ENCODE measurements around the gene VSNL1.

VSNL1 gene

GRCh38 chr2:17648581-17648980 is 108.1 kb downstream of the VSNL1 start:
- DNase-seq (ENCODE audit: extremely low spot score), result no peak
- no peak for TF ChIP-seq PKNOX1 (IDR thresholded peaks at IDR 0.05)
- TF ChIP-seq ELF4 (IDR thresholded peaks at IDR 0.05), result no peak
- TF ChIP-seq BHLHE40 (IDR thresholded peaks at IDR 0.05; ENCODE audit: borderline replicate concordance), result no peak
- TF ChIP-seq SUZ12 (IDR thresholded peaks at IDR 0.05), result no peak
- no peak for TF ChIP-seq ZNF384 (IDR thresholded peaks at IDR 0.05)
- no peak for TF ChIP-seq L3MBTL2 (conservative IDR thresholded peaks at IDR 0.05)
- TF ChIP-seq SP1 (IDR thresholded peaks at IDR 0.05), result no peak
- TF ChIP-seq FOXK2 (IDR thresholded peaks at IDR 0.05), result no peak
- no peak for TF ChIP-seq CTBP1 (IDR thresholded peaks at IDR 0.05; ENCODE audit: borderline replicate concordance)
- no peak for TF ChIP-seq NFRKB (IDR thresholded peaks at IDR 0.05)
- no peak for TF ChIP-seq ARNT (IDR thresholded peaks at IDR 0.05)
- no peak for TF ChIP-seq FOXA1 (IDR thresholded peaks at IDR 0.05)
- CTCF ChIA-PET, result no interaction called here
- POLR2A ChIA-PET, result no interaction called here

- DNase-seq (ENCODE audit: extremely low spot score), result no peak
- POLR2A ChIA-PET, result no interaction called here
- CTCF ChIA-PET, result no interaction called here
- no peak for TF ChIP-seq NFRKB (IDR thresholded peaks at IDR 0.05)
- no peak for TF ChIP-seq PKNOX1 (IDR thresholded peaks at IDR 0.05)
- TF ChIP-seq SP1 (IDR thresholded peaks at IDR 0.05), result no peak
- no peak for TF ChIP-seq FOXM1 (IDR thresholded peaks at IDR 0.05; ENCODE audit: borderline replicate concordance)
- no peak for TF ChIP-seq ZNF384 (IDR thresholded peaks at IDR 0.05)
- no peak for TF ChIP-seq ARNT (IDR thresholded peaks at IDR 0.05)
- no peak for TF ChIP-seq ELF4 (IDR thresholded peaks at IDR 0.05)
- no peak for TF ChIP-seq LEF1 (IDR thresholded peaks at IDR 0.05; ENCODE audit: borderline replicate concordance)
- TF ChIP-seq TARDBP (IDR thresholded peaks at IDR 0.05), result no peak
- no peak for TF ChIP-seq HDGF (IDR thresholded peaks at IDR 0.05; ENCODE audit: borderline replicate concordance)
- TF ChIP-seq FOXA1 (IDR thresholded peaks at IDR 0.05), result no peak
- TF ChIP-seq CTBP1 (IDR thresholded peaks at IDR 0.05; ENCODE audit: borderline replicate concordance), result no peak
Measured at GRCh38 chr2:17649026-17649425, 108.5 kb downstream of the VSNL1 start.

- ChIA-PET CTCF (no interaction called here), POLR2A (no interaction called here)
- no peak for TF ChIP-seq CTBP1 (IDR thresholded peaks at IDR 0.05; ENCODE audit: borderline replicate concordance)
- no peak for TF ChIP-seq FOXA1 (IDR thresholded peaks at IDR 0.05)
- no peak for TF ChIP-seq TARDBP (IDR thresholded peaks at IDR 0.05)
- TF ChIP-seq SUZ12 (IDR thresholded peaks at IDR 0.05), result no peak
- TF ChIP-seq FOXK2 (IDR thresholded peaks at IDR 0.05), result no peak
- no peak for TF ChIP-seq FOXM1 (IDR thresholded peaks at IDR 0.05; ENCODE audit: borderline replicate concordance)
- no peak for TF ChIP-seq HDGF (IDR thresholded peaks at IDR 0.05; ENCODE audit: borderline replicate concordance)
- no peak for TF ChIP-seq ARNT (IDR thresholded peaks at IDR 0.05)
- no peak for TF ChIP-seq L3MBTL2 (conservative IDR thresholded peaks at IDR 0.05)
- no peak for TF ChIP-seq BHLHE40 (IDR thresholded peaks at IDR 0.05; ENCODE audit: borderline replicate concordance)
- no peak for TF ChIP-seq LEF1 (IDR thresholded peaks at IDR 0.05; ENCODE audit: borderline replicate concordance)
- no peak for TF ChIP-seq PKNOX1 (IDR thresholded peaks at IDR 0.05)
- no peak for TF ChIP-seq ZNF384 (IDR thresholded peaks at IDR 0.05)
- no peak for TF ChIP-seq ELF4 (IDR thresholded peaks at IDR 0.05)
- no peak for TF ChIP-seq SP1 (IDR thresholded peaks at IDR 0.05)
- DNase-seq (ENCODE audit: extremely low spot score), result no peak
Measured at GRCh38 chr2:17652681-17653394, 112.3 kb downstream of the VSNL1 start.

- POLR2A ChIA-PET, result no interaction called here
- TF ChIP-seq HDGF (IDR thresholded peaks at IDR 0.05; ENCODE audit: borderline replicate concordance), result no peak
- TF ChIP-seq ARNT (IDR thresholded peaks at IDR 0.05), result no peak
- TF ChIP-seq NFRKB (IDR thresholded peaks at IDR 0.05), result no peak
- TF ChIP-seq CTBP1 (IDR thresholded peaks at IDR 0.05; ENCODE audit: borderline replicate concordance), result no peak
- no peak for TF ChIP-seq ZNF384 (IDR thresholded peaks at IDR 0.05)
- no peak for TF ChIP-seq LEF1 (IDR thresholded peaks at IDR 0.05; ENCODE audit: borderline replicate concordance)
- no peak for TF ChIP-seq BHLHE40 (IDR thresholded peaks at IDR 0.05; ENCODE audit: borderline replicate concordance)
- TF ChIP-seq L3MBTL2 (conservative IDR thresholded peaks at IDR 0.05), result no peak
- TF ChIP-seq FOXK2 (IDR thresholded peaks at IDR 0.05), result no peak
- TF ChIP-seq FOXM1 (IDR thresholded peaks at IDR 0.05; ENCODE audit: borderline replicate concordance), result no peak
- TF ChIP-seq TARDBP (IDR thresholded peaks at IDR 0.05), result no peak
- TF ChIP-seq FOXA1 (IDR thresholded peaks at IDR 0.05), result no peak
- no peak for TF ChIP-seq SP1 (IDR thresholded peaks at IDR 0.05)
- no peak for TF ChIP-seq SUZ12 (IDR thresholded peaks at IDR 0.05)
- no peak for TF ChIP-seq PKNOX1 (IDR thresholded peaks at IDR 0.05)
- TF ChIP-seq ELF4 (IDR thresholded peaks at IDR 0.05), result no peak
- no peak for DNase-seq (ENCODE audit: extremely low spot score)
- CTCF ChIA-PET, result no interaction called here
Measured at GRCh38 chr2:17657759-17658158, 117.3 kb downstream of the VSNL1 start.

GRCh38 chr2:17658251-17658843 is 117.9 kb downstream of the VSNL1 start:
- ChIA-PET CTCF (no interaction called here), POLR2A (no interaction called here)
- no peak for DNase-seq (ENCODE audit: extremely low spot score)
- no peak for TF ChIP-seq PKNOX1 (IDR thresholded peaks at IDR 0.05)
- TF ChIP-seq ARNT (IDR thresholded peaks at IDR 0.05), result no peak
- no peak for TF ChIP-seq HDGF (IDR thresholded peaks at IDR 0.05; ENCODE audit: borderline replicate concordance)
- no peak for TF ChIP-seq SP1 (IDR thresholded peaks at IDR 0.05)
- no peak for TF ChIP-seq NFRKB (IDR thresholded peaks at IDR 0.05)
- TF ChIP-seq TARDBP (IDR thresholded peaks at IDR 0.05), result no peak
- no peak for TF ChIP-seq SUZ12 (IDR thresholded peaks at IDR 0.05)
- TF ChIP-seq FOXA1 (IDR thresholded peaks at IDR 0.05), result no peak
- TF ChIP-seq L3MBTL2 (conservative IDR thresholded peaks at IDR 0.05), result no peak
- TF ChIP-seq ZNF384 (IDR thresholded peaks at IDR 0.05), result no peak
- TF ChIP-seq FOXK2 (IDR thresholded peaks at IDR 0.05), result no peak
